GM12892 (cell line): ENCODE results near the gene LRMDA.

Experiments used
- DNase-seq: peaks from one replicate; pipeline ENCODE4 v3.0.0; 2011; ENCODE audit not compliant: insufficient read length
- FAIRE-seq: peaks from 2 replicates; lab custom pipeline; 2011; peaks lifted over from hg19 to GRCh38; lab: Jason Lieb, UNC
- POLR2A ChIP-seq: IDR thresholded peaks from 2 replicates; pipeline ENCODE4 v1.6.1; 2011; ENCODE audit warnings: low read depth, low read length, control low read depth
- POLR2AphosphoS5 ChIP-seq: IDR thresholded peaks from 2 replicates; pipeline ENCODE4 v1.6.1; 2011; ENCODE audit warnings: low read depth, low read length, control low read depth
- TAF1 ChIP-seq: IDR thresholded peaks from 2 replicates; pipeline ENCODE4 v1.6.1; 2011; ENCODE audit warnings: low read depth, mild to moderate bottlenecking, control low read depth, low read length, borderline replicate concordance

The LRMDA gene

GRCh38 chr10:76433161-76434005, 1002.0 kb downstream of the LRMDA start:
- no peak for FAIRE-seq
- TF ChIP-seq POLR2AphosphoS5 (no peak), POLR2A (no peak), TAF1 (no peak)
- DNase-seq, result no peak

GRCh38 chr10:76435157-76435556, 1003.7 kb downstream of the LRMDA start:
- FAIRE-seq, result no peak
- no peak for DNase-seq
- no peak for TF ChIP-seq TAF1
- no peak for TF ChIP-seq POLR2A
- TF ChIP-seq POLR2AphosphoS5, result no peak

- no peak for FAIRE-seq
- TF ChIP-seq POLR2AphosphoS5 (no peak), POLR2A (no peak), TAF1 (no peak)
- DNase-seq, result no peak
Measured at GRCh38 chr10:76436401-76436811, 1005.0 kb downstream of the LRMDA start.

GRCh38 chr10:76436981-76437380, 1005.6 kb downstream of the LRMDA start:
- DNase-seq (no peak), FAIRE-seq (no peak)
- TF ChIP-seq POLR2AphosphoS5 (no peak), POLR2A (no peak), TAF1 (no peak)

- FAIRE-seq (no peak), DNase-seq (no peak)
- no peak for TF ChIP-seq POLR2AphosphoS5
- TF ChIP-seq TAF1, result no peak
- no peak for TF ChIP-seq POLR2A
Measured at GRCh38 chr10:76440426-76440825, 1009.0 kb downstream of the LRMDA start.

- DNase-seq (no peak), FAIRE-seq (no peak)
- TF ChIP-seq TAF1, result no peak
- no peak for TF ChIP-seq POLR2AphosphoS5
- no peak for TF ChIP-seq POLR2A
Measured at GRCh38 chr10:76442113-76442512, 1010.7 kb downstream of the LRMDA start.

GRCh38 chr10:76444034-76444800, 1012.8 kb downstream of the LRMDA start:
- DNase-seq, result no peak
- TF ChIP-seq POLR2A (no peak), TAF1 (no peak), POLR2AphosphoS5 (no peak)
- no peak for FAIRE-seq

- no peak for FAIRE-seq
- TF ChIP-seq POLR2A (no peak), TAF1 (no peak), POLR2AphosphoS5 (no peak)
Measured at GRCh38 chr10:76447578-76447977, 1016.2 kb downstream of the LRMDA start.

GRCh38 chr10:76451911-76452310, 1020.5 kb downstream of the LRMDA start:
- no peak for FAIRE-seq
- no peak for DNase-seq
- TF ChIP-seq TAF1 (no peak), POLR2AphosphoS5 (no peak), POLR2A (no peak)

More at GRCh38 chr10:76447578-76447977, 1016.2 kb downstream of the LRMDA start:
- no peak for DNase-seq

GRCh38 chr10:76453332-76453731, 1021.9 kb downstream of the LRMDA start:
- DNase-seq, result no peak
- TF ChIP-seq TAF1 (no peak), POLR2A (no peak), POLR2AphosphoS5 (no peak)
- no peak for FAIRE-seq

- no peak for TF ChIP-seq POLR2A
- TF ChIP-seq TAF1, result no peak
- no peak for TF ChIP-seq POLR2AphosphoS5
- FAIRE-seq (no peak), DNase-seq (no peak)
Measured at GRCh38 chr10:76453997-76454396, 1022.6 kb downstream of the LRMDA start.
